ENCODE measurements around the gene MORN1. TPM values are rescaled to one million over a fixed set of nuclear protein-coding genes. Genes with fewer than 3 reads are reported as not detected.

The MORN1 gene
- polyA plus RNA-seq, 1 donor from 2014 or later = 10.9 TPM

DNA sequence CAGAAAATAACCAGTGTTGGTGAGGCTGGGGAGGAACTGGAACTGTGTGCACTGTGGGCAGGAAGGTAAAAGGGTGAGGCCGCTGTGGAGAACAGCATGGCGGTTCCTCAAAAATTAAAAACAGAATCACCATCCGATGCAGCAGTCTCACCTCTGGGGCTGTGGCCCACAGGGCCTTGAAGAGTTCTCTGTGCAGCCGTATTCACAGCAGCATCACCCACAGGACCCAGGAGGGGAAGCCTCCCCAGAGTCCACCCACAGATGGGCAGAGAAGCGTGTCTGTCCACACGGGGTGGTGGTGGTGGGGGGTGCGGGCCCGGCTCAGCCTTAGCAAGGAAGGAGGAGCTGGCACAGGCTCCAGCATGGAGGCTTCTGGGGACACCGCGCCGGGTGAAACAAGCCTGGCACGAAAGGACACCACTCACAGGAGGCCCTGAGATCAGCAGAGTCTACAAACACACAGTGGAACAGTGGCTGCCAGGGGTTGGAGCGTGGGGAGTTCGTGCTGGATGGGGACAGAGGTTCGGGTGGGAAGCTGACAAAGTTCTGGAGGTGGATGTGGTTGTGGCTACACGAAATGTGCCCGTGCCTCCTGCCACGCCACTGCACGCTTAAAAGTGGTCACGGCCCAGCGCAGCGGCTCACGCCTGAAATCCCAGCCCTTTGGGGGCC lies 11.5 kb downstream of the MORN1 start:
- no peak for TF ChIP-seq EZH2 (IDR thresholded peaks at IDR 0.05; ENCODE audit: borderline replicate concordance, insufficient read depth, low read length, poor library complexity, severe bottlenecking)
- TF ChIP-seq, protein P1, sequence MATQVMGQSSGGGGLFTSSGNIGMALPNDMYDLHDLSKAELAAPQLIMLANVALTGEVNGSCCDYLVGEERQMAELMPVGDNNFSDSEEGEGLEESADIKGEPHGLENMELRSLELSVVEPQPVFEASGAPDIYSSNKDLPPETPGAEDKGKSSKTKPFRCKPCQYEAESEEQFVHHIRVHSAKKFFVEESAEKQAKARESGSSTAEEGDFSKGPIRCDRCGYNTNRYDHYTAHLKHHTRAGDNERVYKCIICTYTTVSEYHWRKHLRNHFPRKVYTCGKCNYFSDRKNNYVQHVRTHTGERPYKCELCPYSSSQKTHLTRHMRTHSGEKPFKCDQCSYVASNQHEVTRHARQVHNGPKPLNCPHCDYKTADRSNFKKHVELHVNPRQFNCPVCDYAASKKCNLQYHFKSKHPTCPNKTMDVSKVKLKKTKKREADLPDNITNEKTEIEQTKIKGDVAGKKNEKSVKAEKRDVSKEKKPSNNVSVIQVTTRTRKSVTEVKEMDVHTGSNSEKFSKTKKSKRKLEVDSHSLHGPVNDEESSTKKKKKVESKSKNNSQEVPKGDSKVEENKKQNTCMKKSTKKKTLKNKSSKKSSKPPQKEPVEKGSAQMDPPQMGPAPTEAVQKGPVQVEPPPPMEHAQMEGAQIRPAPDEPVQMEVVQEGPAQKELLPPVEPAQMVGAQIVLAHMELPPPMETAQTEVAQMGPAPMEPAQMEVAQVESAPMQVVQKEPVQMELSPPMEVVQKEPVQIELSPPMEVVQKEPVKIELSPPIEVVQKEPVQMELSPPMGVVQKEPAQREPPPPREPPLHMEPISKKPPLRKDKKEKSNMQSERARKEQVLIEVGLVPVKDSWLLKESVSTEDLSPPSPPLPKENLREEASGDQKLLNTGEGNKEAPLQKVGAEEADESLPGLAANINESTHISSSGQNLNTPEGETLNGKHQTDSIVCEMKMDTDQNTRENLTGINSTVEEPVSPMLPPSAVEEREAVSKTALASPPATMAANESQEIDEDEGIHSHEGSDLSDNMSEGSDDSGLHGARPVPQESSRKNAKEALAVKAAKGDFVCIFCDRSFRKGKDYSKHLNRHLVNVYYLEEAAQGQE (IDR thresholded peaks at IDR 0.05; ENCODE audit: borderline replicate concordance) = no peak
- TF ChIP-seq TAF1 (IDR thresholded peaks at IDR 0.05; ENCODE audit: low read depth) = no peak
- no peak for TF ChIP-seq RAD21 (conservative IDR thresholded peaks at IDR 0.05)
- TF ChIP-seq EP300 (conservative IDR thresholded peaks at IDR 0.05; ENCODE audit: poor library complexity, severe bottlenecking) = no peak
- no peak for TF ChIP-seq POLR2AphosphoS5 (IDR thresholded peaks at IDR 0.05)
- no peak for TF ChIP-seq SMC3 (conservative IDR thresholded peaks at IDR 0.05; ENCODE audit: poor library complexity)
- no peaks in the 10 kb centered on the region for H3K9me3 ChIP-seq (ENCODE audit: low read length)
- no peaks in the 10 kb centered on the region for H3K79me2 ChIP-seq (replicated peaks; ENCODE audit: insufficient read depth, low read length)
- no peak overlapping the region for H3K4me2 ChIP-seq (ENCODE audit: low read length)
- H3K9ac ChIP-seq (ENCODE audit: low read length) = no peak overlapping the region
- no peak overlapping the region for H3K27ac ChIP-seq (ENCODE audit: low read length)
- H3K36me3 ChIP-seq (ENCODE audit: insufficient read depth, low read length) = no peaks in the 10 kb centered on the region
- no peak overlapping the region for H2AFZ ChIP-seq (ENCODE audit: low read depth, low read length)
- no peaks in the 10 kb centered on the region for H3K9me2 ChIP-seq (ENCODE audit: insufficient read depth, low read length)
- H3F3A ChIP-seq (ENCODE audit: insufficient read depth, low read length, poor library complexity, severe bottlenecking) = no peaks in the 10 kb centered on the region
- H3K4me3 ChIP-seq (ENCODE audit: low read length) = no peak overlapping the region
- no peaks in the 10 kb centered on the region for H4K20me1 ChIP-seq (ENCODE audit: insufficient read depth)
- no peaks in the 10 kb centered on the region for H3K27me3 ChIP-seq (ENCODE audit: insufficient read depth, low read depth, low read length)

DNA sequence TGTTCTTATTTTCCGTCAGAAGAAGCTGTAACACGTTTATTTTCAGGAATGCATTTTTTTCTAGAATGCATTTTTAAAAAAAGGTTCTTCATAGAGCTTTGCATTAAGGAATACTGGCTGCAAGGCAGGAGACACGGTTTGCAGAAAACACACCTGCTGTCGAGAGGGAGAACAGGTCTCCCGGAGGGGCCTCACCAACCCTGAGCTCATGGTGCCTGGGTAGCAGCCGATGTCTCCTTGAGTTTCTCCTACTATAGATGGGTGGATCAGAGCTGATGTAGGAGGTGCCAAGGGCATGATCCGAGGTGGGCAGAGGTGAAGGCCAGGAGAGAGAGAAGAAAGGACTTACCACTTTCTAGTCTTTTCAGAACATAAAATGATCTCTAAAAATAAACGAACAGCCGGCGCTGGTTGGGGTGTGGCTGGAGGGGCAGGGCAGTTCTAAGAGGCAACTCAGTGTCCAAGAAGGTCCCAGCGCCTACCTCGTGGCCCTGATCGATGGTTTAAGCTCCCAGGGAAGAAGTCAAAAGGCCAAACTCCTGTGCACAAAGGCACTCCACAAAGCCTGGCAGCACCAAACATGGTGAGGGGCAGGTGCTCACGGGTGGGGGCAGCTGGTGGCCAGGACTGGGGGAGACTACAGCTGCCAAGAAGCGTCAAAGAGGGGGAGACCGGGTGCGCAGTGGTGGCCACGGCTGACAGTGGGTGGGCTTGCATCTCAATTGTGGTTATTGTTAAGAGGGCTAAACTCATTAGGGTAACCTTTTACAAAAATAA lies 12.2 kb downstream of the MORN1 start:
- no peaks in the 10 kb centered on the region for H3F3A ChIP-seq (ENCODE audit: insufficient read depth, low read length, poor library complexity, severe bottlenecking)
- no peaks in the 10 kb centered on the region for H3K79me2 ChIP-seq (replicated peaks; ENCODE audit: insufficient read depth, low read length)
- H2AFZ ChIP-seq (ENCODE audit: low read depth, low read length) = no peak overlapping the region
- H3K27ac ChIP-seq (ENCODE audit: low read length) = no peak overlapping the region
- H3K4me2 ChIP-seq (ENCODE audit: low read length) = no peak overlapping the region
- no peaks in the 10 kb centered on the region for H4K20me1 ChIP-seq (ENCODE audit: insufficient read depth)
- no peaks in the 10 kb centered on the region for H3K36me3 ChIP-seq (ENCODE audit: insufficient read depth, low read length)
- no peaks in the 10 kb centered on the region for H3K27me3 ChIP-seq (ENCODE audit: insufficient read depth, low read depth, low read length)
- no peak overlapping the region for H3K9ac ChIP-seq (ENCODE audit: low read length)
- TF ChIP-seq, protein P2, sequence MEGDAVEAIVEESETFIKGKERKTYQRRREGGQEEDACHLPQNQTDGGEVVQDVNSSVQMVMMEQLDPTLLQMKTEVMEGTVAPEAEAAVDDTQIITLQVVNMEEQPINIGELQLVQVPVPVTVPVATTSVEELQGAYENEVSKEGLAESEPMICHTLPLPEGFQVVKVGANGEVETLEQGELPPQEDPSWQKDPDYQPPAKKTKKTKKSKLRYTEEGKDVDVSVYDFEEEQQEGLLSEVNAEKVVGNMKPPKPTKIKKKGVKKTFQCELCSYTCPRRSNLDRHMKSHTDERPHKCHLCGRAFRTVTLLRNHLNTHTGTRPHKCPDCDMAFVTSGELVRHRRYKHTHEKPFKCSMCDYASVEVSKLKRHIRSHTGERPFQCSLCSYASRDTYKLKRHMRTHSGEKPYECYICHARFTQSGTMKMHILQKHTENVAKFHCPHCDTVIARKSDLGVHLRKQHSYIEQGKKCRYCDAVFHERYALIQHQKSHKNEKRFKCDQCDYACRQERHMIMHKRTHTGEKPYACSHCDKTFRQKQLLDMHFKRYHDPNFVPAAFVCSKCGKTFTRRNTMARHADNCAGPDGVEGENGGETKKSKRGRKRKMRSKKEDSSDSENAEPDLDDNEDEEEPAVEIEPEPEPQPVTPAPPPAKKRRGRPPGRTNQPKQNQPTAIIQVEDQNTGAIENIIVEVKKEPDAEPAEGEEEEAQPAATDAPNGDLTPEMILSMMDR (IDR thresholded peaks at IDR 0.05; ENCODE audit: poor library complexity, severe bottlenecking) = no peak
- H3K9me2 ChIP-seq (ENCODE audit: insufficient read depth, low read length) = no peaks in the 10 kb centered on the region
- H3K9me3 ChIP-seq (ENCODE audit: low read length) = no peaks in the 10 kb centered on the region
- H3K4me3 ChIP-seq (ENCODE audit: low read length) = no peak overlapping the region

All from neural cell (in vitro differentiated cells).